Ovary (tissue), 9 donors: Measurements from ENCODE around the gene CDH1. TPM values are rescaled to one million over a fixed set of nuclear protein-coding genes. Genes with fewer than 3 reads are reported as not detected.
A peak's percentile ranks its signal among the peaks of the same experiment; 100 is the strongest.

ENCODE experiments used
- DNase-seq, 5 donors: peaks; one replicate each; pipeline ENCODE4 v3.0.0-alpha.2; 2019 to 2020
- H3K27ac ChIP-seq, 2 donors: fragments of 200-600 bp; one replicate each; pipeline versions ENCODE4 v1.5.1 to v1.8.0; 2019 to 2022
- H3K27me3 ChIP-seq: fragments of 200-600 bp; one replicate; pipeline ENCODE4 v1.8.0; 2022
- H3K36me3 ChIP-seq: fragments of 200-600 bp; sonication (generic); one replicate; pipeline ENCODE4 v1.5.1; 2019
- H3K4me1 ChIP-seq: one replicate; pipeline ENCODE4 v1.8.1; 2013; ENCODE audit warnings: mild to moderate bottlenecking, moderate library complexity; ENCODE audit not compliant: insufficient read depth
- H3K4me3 ChIP-seq: fragments of 200-600 bp; sonication (generic); one replicate; pipeline ENCODE4 v1.5.1; 2017
- H3K9me3 ChIP-seq, 2 donors: fragments of 200-600 bp in 1 of 2; sonication (generic) in 1 of 2; one replicate each; pipeline versions ENCODE4 v1.5.1 to v1.8.1; 2013 to 2019; ENCODE audit warnings: mild to moderate bottlenecking in 1 of 2, moderate library complexity in 1 of 2
- CTCF ChIP-seq, 3 donors: fragments of 450-650 bp in 2 of 3; fragments of 200-600 bp in 1 of 3; IDR thresholded peaks; one replicate each; pipeline versions ENCODE4 v1.5.1 to v1.8.0; 2016 to 2022; ENCODE audit warnings: antibody characterized with exemption in 3 of 3, mild to moderate bottlenecking in 1 of 3
- EP300 ChIP-seq: sonication (generic); formaldehyde crosslinking; IDR thresholded peaks from one replicate; pipeline ENCODE4 v1.6.1; 2017; ENCODE audit warnings: antibody characterized with exemption
- POLR2A ChIP-seq: fragments of 450-650 bp; IDR thresholded peaks from one replicate; pipeline ENCODE4 v1.6.1; 2017; ENCODE audit warnings: antibody characterized with exemption, mild to moderate bottlenecking, moderate library complexity
- WGBS, 3 donors: extraction: QIAGEN DNeasy Blood & Tissue Kit in 1 of 3; methylation state at CpG; one replicate each; pipeline versions ENCODE4 v1.1.5 to v1.1.7; 2013 to 2017; 5-methylcytosine and 5-hydroxymethylcytosine counted together
- intact Hi-C, 4 donors: fragments of 100-400 bp; cut with DNase I; formaldehyde crosslinking; loops; one replicate each; pipeline versions ENCODE4 v1.11.0 to v1.15.1; 2022 to 2023
- polyA plus RNA-seq, 2 donors: library from polyadenylated mRNA; stranded (reverse); fragments of 200-250 nt in 1 of 2; fragments of 350-450 nt in 1 of 2; fragmentation: Illumina TruSeq in 1 of 2; extraction: RNeasy Lipid Tissue Mini Kit (QIAGEN cat#74804) in 1 of 2; gene quantifications; one replicate each; pipeline ENCODE4 v1.2.3, GENCODE V29; 2013 to 2014
- total RNA-seq, 7 donors: library from RNA; depleted of rRNA in 2 of 7; stranded (reverse); fragments of >200 nt in 2 of 7; fragmentation: NEBNext Ultra II Directional in 3 of 7; extraction: Animal tissue kit (Norgen Biotek cat#: 25700) in 3 of 7; gene quantifications; one replicate each; pipeline versions ENCODE4 v1.1.0 to v1.2.4, GENCODE V29; 2016 to 2023
- donor health status: DM: no; HTN: no; CAD: no; lungs with moderate emphysema.
- donor health status: DM: no; HTN: no; CAD: no.
- donor health status: Bipolar disorder and iron deficiency.
- donor health status: DM: yes; HTN: yes; CAD: no.
- donor health status: DM: no; HTN: no; CAD: no.
- donor health status: DM: yes; HTN: yes; CAD: no.

CDH1 gene
- total and polyA plus RNA-seq, 9 donors: 1.1 to 118 (median 9.1) TPM

DNA sequence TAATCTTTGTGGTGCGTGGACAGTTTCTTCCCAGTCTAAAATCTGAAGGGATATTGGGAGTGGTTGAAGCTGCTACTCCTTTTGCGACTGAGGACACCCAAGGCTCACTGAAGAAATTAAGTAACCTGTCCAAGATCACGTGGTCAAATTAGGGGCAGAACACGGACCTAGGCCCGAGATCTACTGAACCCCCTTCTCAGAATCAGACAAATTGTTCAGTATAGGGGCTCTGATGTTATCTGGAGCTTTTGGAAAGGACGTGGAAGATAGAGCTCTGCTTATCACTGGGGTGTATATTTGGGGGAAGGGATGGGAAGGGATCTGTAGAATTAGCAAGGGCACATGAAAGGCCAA is 107.1 kb downstream of the CDH1 start:
- no peak for DNase-seq
- TF ChIP-seq EP300: no peak
- Histone ChIP-seq H3K36me3 (no peaks in the 10 kb centered on the region), H3K9me3 (no peaks in the 10 kb centered on the region), H3K4me3 (peak overlapping the region; percentile 77), H3K27ac (peak overlapping the region; percentile 80 to 86), H3K27me3 (no peaks in the 10 kb centered on the region), H3K4me1 (no peaks in the 10 kb centered on the region)
- intact Hi-C loops: loop anchor here in 2 of 4 donors (5.0 to 10.0 kb wide), 2 partner anchors 252 to 281 kb away; no protein-coding TSS in a partner anchor
- 3 to 7% (median 5%) methylated on average over 6 of the region's 6 CpGs for WGBS, 3 donors

- Histone ChIP-seq H3K9me3 (no peaks in the 10 kb centered on the region), H3K27ac (no peak overlapping the region), H3K4me3 (no peak overlapping the region), H3K27me3 (no peaks in the 10 kb centered on the region), H3K36me3 (no peaks in the 10 kb centered on the region), H3K4me1 (peaks cover 1% of the 10 kb centered on the region)
- 88 to 96% (median 94%) methylated on average over 9 of the region's 9 CpGs for WGBS, 3 donors
- intact Hi-C loops: loop anchor here (5.0 to 10.0 kb wide), 4 partner anchors 259 to 279 kb away; partner anchors contain the start of gene HAS3 (in 1 of the 4)
- TF ChIP-seq POLR2A (no peak), CTCF (IDR thresholded peaks at IDR 0.05) (no peak), EP300 (no peak)
- no peak for DNase-seq
Measured at GRCh38 chr16:68848786-68849185, 111.7 kb downstream of the CDH1 start.

DNA sequence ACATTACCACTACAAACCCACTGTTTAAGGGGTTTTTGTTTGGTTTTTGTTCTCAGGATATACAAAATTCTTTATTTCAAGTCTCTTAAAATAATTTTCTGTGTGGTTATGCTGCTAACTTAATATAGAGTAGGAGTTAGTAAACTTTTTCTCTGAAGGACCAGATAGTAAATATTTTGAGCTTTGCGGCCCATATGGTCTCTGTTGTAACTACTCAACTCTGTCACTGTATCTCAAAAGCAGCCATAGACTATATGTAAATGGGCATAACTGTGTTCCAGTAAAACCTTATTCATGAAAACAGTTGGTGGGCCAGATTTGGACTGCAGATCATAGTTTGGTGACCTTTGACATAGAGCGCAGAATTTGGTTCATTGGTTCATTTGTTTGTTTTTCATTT is 113.4 kb downstream of the CDH1 start:
- 24 to 64% (median 42%) methylated on average over 2 of the region's 2 CpGs for WGBS, 3 donors

GRCh38 chr16:68851601-68852000 is 114.5 kb downstream of the CDH1 start:
- Histone ChIP-seq H3K4me3 (no peak overlapping the region), H3K36me3 (no peaks in the 10 kb centered on the region), H3K4me1 (peaks cover 1% of the 10 kb centered on the region), H3K9me3 (no peaks in the 10 kb centered on the region), H3K27ac (no peak overlapping the region), H3K27me3 (no peaks in the 10 kb centered on the region)
- WGBS, 3 donors: 88 to 95% (median 92%) methylated on average over 2 of the region's 2 CpGs
- intact Hi-C loops: loop anchor here in 1 of 4 donors (5.0 kb wide), 1 partner anchor 266 kb away; no protein-coding TSS in a partner anchor
- no peak for DNase-seq
- TF ChIP-seq EP300: no peak
- TF ChIP-seq POLR2A: no peak
- no peak for TF ChIP-seq CTCF (IDR thresholded peaks at IDR 0.05)

More for the DNA sequence above, 113.4 kb downstream of the CDH1 start:
- intact Hi-C loops: loop anchor here in 1 of 4 donors (5.0 kb wide), 1 partner anchor 267 kb away; no protein-coding TSS in a partner anchor
- Histone ChIP-seq H3K9me3 (no peaks in the 10 kb centered on the region), H3K4me3 (no peak overlapping the region), H3K36me3 (no peaks in the 10 kb centered on the region), H3K4me1 (peaks cover 1% of the 10 kb centered on the region), H3K27me3 (no peaks in the 10 kb centered on the region), H3K27ac (no peak overlapping the region)
- DNase-seq: no peak
- no peak for TF ChIP-seq POLR2A
- TF ChIP-seq CTCF (IDR thresholded peaks at IDR 0.05): no peak
- TF ChIP-seq EP300: no peak

GRCh38 chr16:68857479-68857878 is 120.4 kb downstream of the CDH1 start:
- no peak for DNase-seq
- Histone ChIP-seq H3K27me3 (no peaks in the 10 kb centered on the region), H3K36me3 (no peaks in the 10 kb centered on the region), H3K4me1 (no peaks in the 10 kb centered on the region), H3K27ac (no peak overlapping the region), H3K4me3 (no peak overlapping the region), H3K9me3 (no peaks in the 10 kb centered on the region)
- intact Hi-C loops: no loop called here
- TF ChIP-seq CTCF (IDR thresholded peaks at IDR 0.05) (no peak), POLR2A (no peak), EP300 (no peak)
- 89 to 96% (median 96%) methylated on average over 1 of the region's 1 CpG for WGBS, 3 donors
